GM12891 (cell line): Measurements from ENCODE around the gene RUNX2.
"Not testable (repeated sequence)": the region's sequence is repeated elsewhere in the genome, so short reads cannot be mapped to it uniquely, and the experiment has no call there.

Experiments used
- DNase-seq: peaks from one replicate; pipeline ENCODE4 v3.0.0; 2011; ENCODE audit warnings: low spot score; ENCODE audit not compliant: insufficient read length
- FAIRE-seq: peaks from 2 replicates; lab custom pipeline; 2011; peaks lifted over from hg19 to GRCh38; lab: Jason Lieb, UNC
- PAX5 ChIP-seq: IDR thresholded peaks from 2 replicates; pipeline ENCODE4 v1.6.1; 2011; ENCODE audit warnings: low read length, moderate library complexity, mild to moderate bottlenecking; ENCODE audit not compliant: insufficient read depth, severe bottlenecking
- POLR2A ChIP-seq: IDR thresholded peaks from 2 replicates; pipeline ENCODE4 v1.6.1; 2011; ENCODE audit warnings: low read depth, low read length, control low read depth
- POLR2AphosphoS5 ChIP-seq: IDR thresholded peaks from 2 replicates; pipeline ENCODE4 v1.6.1; 2011; ENCODE audit warnings: low read depth, low read length, control low read depth
- POU2F2 ChIP-seq: IDR thresholded peaks from 2 replicates; pipeline ENCODE4 v1.6.1; 2011; ENCODE audit warnings: low read depth, mild to moderate bottlenecking, control low read depth, low read length, moderate library complexity
- SPI1 ChIP-seq: IDR thresholded peaks from 2 replicates; pipeline ENCODE4 v1.6.1; 2011; ENCODE audit warnings: low read depth, low read length, control low read depth
- TAF1 ChIP-seq: IDR thresholded peaks from 2 replicates; pipeline ENCODE4 v1.6.1; 2011; ENCODE audit warnings: low read depth, low read length, control low read depth

Gene RUNX2

DNA sequence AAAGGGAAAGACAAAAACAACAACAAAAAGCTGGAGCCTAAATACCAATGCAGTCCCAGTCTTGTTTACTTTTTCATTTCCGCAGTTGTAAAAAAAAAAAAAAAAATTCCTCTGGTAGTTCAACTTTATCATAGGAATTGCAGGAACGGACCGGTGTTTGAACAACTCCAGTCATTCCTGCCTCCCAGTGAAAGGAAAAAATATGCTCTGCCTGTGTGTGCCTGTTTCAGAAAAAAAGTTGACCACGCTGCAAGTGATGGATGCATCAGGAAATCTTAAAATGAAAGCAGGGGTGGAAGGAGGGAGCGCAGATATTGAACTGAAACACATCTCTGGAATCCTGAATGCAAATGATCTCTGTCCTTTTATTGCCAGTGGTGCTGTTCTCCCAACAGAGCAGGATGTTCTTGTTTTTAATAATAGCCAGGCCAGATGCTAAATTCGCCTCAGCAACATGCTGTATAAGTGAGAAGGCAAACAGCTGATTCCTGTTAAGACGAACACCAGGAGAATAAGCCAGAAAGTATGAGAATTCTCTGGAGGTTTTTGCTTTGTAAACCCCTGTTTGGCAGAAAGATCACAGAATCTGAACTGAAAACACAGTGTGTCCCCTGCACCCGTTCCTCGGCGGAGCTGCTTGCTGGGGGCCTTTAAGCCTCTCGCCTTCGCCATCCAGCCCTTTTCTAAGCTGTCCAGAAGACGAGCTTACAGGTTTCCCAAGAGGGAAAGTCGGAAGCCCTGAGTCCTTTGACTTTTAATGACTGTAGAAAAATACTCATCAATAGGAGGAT, 228.0 kb downstream of the RUNX2 start:
- FAIRE-seq (no peak), DNase-seq (no peak)

DNA sequence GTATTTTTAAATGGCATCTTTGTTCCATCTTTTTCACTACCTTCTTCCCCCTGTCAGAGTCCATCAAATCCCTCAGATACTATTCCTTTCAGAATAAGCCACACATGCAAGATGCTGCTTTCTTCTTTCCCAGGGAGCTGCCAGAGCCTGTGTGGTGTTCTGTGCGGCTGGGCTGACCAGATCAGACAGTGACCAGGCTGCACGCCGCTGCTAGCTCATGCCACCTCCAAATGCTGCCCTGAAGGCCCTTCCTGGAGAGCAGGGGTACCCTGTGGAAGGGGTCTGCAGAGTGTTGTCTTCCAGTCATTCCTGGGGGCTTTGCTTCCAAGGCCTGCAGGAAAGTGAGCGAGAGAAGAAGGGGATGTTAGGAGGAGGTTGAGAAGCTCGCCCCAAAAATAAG, 228.7 kb downstream of the RUNX2 start:
- no peak for FAIRE-seq
- no peak for DNase-seq

More for the DNA sequence above, 228.0 kb downstream of the RUNX2 start:
- no peak for TF ChIP-seq PAX5
- TF ChIP-seq POU2F2, result no peak
- TF ChIP-seq TAF1, result no peak
- no peak for TF ChIP-seq POLR2A
- no peak for TF ChIP-seq POLR2AphosphoS5
- TF ChIP-seq SPI1, result no peak

DNA sequence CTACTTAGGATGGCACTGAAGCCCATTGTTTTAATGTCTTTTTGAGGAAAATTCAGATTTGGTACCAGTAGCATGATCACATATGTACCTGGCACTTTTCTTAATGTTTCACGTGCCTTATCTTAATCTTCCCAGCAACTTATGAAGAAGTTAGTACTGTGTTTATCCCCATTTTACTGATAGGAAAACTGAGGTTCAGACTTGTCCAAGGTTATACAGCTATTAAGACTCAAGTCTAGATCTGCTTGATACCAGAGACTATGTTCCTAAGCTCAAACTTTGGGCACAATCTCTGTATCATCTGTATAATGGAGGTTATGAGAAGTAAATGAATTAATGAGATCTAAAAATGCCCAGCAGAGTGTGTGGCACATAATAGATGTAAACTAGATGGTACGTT, 229.3 kb downstream of the RUNX2 start:
- DNase-seq (no peak), FAIRE-seq (no peak)
- TF ChIP-seq POU2F2 (no peak), TAF1 (no peak), PAX5 (no peak), POLR2AphosphoS5 (no peak), POLR2A (no peak), SPI1 (no peak)

More for the DNA sequence above, 228.7 kb downstream of the RUNX2 start:
- TF ChIP-seq POLR2AphosphoS5, result no peak
- no peak for TF ChIP-seq POLR2A
- no peak for TF ChIP-seq SPI1
- TF ChIP-seq PAX5, result no peak

DNA sequence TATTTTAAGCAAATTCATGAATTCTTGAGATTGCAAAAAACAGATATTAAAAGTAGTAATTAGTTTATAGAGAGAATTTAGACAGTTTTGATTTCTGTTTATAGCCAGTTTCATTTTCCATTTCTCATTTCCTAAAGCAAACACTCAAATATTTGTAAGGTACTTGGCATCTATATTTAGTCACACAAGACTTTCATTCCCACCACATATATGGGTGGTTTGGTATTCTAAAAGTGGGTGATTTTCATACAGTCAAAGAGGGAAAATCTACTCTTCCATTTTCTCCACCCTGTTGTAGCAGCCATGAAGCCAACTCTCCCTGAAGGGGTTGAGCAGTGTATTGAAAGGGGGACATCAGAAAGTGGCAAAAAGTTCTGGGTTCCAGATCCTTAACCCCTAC, 230.7 kb downstream of the RUNX2 start:
- DNase-seq (no peak), FAIRE-seq (no peak)
- TF ChIP-seq SPI1 (no peak), POLR2A (no peak), POLR2AphosphoS5 (no peak), PAX5 (no peak), TAF1 (no peak), POU2F2 (no peak)

DNA sequence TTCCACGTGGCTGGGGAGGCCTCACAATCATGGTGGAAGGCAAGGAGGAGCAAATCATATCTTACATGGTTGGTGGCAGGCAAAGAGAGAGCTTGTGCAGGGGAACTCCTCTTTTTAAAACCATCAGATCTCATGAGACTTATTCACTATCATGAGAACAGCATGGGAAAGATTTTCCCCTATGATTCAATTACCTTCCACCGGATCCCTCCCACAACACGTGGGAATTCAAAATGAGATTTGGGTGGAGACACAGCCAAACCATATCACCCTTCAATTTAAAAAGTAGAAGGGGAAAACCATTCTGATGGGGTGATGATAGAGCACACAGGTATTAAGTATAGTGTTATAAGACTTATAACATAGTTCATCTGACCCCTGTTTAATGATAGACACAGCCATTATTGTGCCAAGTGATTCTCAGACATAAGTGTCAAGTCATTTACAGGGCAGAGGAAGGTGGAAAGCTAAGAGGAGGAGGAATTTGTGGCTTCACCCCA, 232.2 kb downstream of the RUNX2 start:
- not testable (repeated sequence) for FAIRE-seq, DNase-seq

GRCh38 chr6:45562171-45562570, 234.0 kb downstream of the RUNX2 start:
- no peak for FAIRE-seq

DNA sequence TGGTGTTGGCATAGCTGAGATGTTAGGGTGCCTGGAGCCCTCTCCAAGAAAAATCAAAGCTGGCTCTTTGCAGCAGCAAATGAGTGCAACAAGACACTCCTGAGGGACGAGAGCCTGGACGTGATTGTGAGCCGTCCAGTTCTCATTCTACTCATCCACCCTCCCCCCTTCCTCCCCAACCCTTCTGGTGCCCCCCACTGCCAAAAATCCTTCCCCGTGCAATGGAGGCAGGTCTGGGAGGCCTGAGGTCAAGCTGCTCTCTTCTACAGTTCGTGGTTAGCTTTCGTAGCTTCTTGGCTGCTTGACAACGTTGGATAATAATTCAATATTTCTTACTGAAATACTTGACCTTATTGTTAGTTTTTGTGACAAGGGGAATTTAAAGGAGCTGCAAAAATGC, 234.9 kb downstream of the RUNX2 start:
- TF ChIP-seq SPI1, result no peak
- no peak for FAIRE-seq
- DNase-seq, result no peak

More at GRCh38 chr6:45562171-45562570, 234.0 kb downstream of the RUNX2 start:
- DNase-seq, result no peak
- no peak for TF ChIP-seq POLR2AphosphoS5
- TF ChIP-seq POLR2A, result no peak
- no peak for TF ChIP-seq SPI1
- TF ChIP-seq PAX5, result no peak
- no peak for TF ChIP-seq POU2F2
- no peak for TF ChIP-seq TAF1

DNA sequence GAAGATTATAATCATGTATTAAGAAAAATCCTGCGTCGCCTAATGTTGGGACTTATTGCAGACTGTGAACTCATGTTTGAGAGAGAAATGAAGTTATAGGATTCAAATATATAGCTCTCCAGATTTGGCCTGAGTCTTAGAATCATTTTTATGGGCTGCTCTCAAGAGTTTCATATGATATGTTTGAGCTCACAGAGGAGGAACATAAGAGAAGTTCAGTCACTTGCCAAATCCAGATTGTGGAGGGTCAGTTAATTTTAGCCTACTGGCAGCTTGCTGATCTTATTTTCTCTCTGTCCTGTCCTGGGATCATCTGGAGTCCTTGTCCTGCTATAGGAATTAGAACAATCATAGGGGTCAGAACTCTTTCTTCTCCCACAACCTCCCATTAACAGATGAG, 235.7 kb downstream of the RUNX2 start:
- TF ChIP-seq POU2F2 (no peak), PAX5 (no peak), SPI1 (no peak), TAF1 (no peak), POLR2AphosphoS5 (no peak), POLR2A (no peak)
- FAIRE-seq, result no peak
- no peak for DNase-seq

DNA sequence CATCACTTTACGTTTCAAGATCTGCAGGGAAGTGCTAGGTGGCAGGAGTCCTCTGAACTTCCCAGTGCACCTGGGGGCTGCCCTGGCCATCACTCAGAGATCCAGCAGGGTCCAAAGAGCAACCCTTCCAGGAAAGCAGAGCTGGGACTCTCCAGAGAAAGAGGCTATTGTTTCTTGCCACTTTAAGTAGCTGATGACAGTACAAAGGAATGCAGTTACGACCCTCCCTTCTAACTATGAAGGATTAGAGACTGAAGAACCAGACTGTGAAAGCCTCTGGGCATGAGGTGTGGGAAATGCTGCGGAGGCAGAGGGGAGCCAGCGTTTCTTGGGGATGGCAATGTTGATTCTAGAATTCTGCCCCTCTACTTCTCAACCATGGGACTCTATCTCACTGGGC, 238.8 kb downstream of the RUNX2 start:
- TF ChIP-seq TAF1 (no peak), PAX5 (no peak), POU2F2 (no peak), SPI1 (no peak), POLR2AphosphoS5 (no peak), POLR2A (no peak)
- FAIRE-seq (no peak), DNase-seq (no peak)

DNA sequence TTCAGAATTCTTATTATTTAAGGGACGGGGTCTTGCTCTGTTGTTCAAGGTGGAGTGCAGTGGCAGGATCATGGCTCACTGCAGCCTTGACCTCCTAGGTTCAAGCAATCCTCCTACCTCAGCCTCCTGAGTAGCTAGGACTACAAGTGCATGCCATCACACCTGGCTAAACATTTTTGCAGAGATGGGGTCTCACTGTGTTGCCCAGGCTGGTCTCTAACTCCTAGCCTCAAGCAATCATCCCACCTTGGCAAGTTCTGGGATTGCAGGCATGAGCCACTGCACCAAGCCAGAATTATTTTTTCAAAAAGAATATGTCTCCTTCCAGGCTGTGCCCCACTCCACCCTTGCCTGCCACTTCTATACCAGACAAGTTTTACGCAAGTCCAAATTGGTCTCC, 239.7 kb downstream of the RUNX2 start:
- DNase-seq (no peak), FAIRE-seq (no peak)
- TF ChIP-seq PAX5 (no peak), POLR2A (no peak), POU2F2 (no peak), SPI1 (no peak), POLR2AphosphoS5 (no peak), TAF1 (no peak)

DNA sequence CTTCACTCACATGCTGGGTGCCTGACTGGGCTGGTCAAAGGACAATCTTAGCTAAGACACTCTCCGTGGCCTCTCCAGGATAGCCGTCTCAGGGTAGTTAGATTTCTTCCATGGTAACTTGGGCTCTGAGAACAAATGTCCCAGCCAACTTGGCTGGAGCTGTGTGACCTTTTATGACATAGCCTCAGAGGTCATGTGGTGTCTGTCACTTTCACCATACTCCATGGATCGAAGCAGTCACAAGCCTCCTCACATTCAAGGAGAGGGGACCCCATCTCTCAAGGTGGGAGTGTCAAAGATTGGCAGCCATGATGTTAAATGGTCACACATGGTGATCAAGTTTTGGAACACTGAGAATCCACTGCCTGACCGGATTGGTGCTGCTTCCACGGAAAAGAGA, 240.5 kb downstream of the RUNX2 start:
- DNase-seq (no peak), FAIRE-seq (no peak)
- TF ChIP-seq POLR2AphosphoS5, result no peak
- no peak for TF ChIP-seq PAX5
- no peak for TF ChIP-seq POLR2A
- no peak for TF ChIP-seq TAF1
- TF ChIP-seq POU2F2, result no peak
- no peak for TF ChIP-seq SPI1
